Dedifferentiated amniotic fluid mesenchymal stem cell (primary cell): ENCODE data around the gene HPN.
"Not testable (repeated sequence)": the region's sequence is repeated elsewhere in the genome, so short reads cannot be mapped to it uniquely, and the experiment has no call there.

Experiments used
- DNase-seq: peaks from one replicate; pipeline ENCODE4 v3.0.0-alpha.2; 2016; ENCODE audit errors: extremely low spot score

HPN gene

DNA sequence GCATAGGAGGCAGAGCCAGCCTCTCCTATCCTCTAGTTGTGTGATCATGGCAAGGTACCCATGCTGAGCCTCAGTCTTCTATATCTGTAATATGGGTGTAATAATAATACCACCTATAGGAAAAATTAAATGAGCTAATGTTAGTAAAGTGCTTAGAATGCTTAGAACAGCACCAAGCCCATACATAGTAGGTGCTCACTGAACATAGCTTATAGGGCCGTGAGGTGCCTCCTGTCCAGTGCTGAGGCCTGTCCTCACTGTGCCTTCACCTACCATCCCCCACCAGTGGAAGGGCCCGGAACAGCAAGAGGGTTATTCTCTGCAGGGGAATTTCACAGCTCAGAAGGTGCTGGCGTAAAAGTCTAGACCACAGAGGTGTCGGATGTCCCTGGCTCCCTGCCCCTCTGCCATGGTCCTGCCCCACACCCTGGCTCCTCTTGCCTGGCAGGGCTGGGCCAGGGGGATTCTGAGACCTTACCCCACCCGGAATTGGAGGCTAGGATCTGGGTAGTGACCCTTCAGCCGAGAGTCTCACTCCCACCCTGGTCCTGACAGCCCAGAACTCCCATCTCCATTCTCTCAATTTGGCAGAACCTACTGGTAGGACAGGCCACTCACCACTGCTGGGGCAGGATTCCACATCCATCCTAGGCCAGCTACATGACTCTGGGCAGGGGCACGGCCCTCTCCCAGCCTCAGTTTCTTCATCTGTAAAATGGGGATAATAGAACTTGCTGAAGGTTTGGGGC is 13.5 kb upstream of the HPN start:
- no peak for DNase-seq

DNA sequence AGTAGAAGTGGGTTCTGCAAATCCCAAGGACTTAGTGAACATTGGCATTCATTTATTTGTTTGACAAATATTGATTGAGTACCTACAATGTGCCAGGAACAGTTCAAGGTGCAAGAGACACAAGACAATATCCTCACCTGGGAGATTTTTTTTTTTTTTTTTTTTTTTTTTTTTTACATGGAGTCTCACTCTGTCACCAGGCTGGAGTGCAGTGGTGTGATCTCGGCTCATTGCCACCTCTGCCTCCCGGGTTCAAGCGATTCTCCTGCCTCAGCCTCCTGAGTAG is 13.0 kb upstream of the HPN start:
- DNase-seq: not testable (repeated sequence)

DNA sequence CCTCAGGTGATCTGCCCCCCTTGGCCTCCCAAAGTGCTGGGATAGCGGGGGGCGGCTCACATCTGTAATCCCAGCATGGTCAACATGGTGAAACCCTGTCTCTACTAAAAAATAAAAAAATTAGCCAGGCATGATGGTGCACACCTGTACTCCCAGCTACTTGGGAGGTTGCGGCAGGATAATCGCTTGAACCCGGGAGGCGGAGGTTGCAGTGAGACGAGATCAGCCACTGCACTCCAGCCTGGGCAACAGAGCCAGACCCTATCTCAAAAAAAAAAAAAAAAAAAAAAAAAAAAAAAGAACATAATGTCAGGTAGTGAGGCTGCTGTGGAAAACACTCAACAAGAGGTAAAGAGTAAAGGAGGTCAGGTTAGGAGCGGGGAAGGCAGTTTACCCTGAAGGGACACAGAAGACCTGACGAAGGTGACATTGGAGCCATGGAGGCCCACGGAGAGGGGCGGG is 12.2 kb upstream of the HPN start:
- not testable (repeated sequence) for DNase-seq

DNA sequence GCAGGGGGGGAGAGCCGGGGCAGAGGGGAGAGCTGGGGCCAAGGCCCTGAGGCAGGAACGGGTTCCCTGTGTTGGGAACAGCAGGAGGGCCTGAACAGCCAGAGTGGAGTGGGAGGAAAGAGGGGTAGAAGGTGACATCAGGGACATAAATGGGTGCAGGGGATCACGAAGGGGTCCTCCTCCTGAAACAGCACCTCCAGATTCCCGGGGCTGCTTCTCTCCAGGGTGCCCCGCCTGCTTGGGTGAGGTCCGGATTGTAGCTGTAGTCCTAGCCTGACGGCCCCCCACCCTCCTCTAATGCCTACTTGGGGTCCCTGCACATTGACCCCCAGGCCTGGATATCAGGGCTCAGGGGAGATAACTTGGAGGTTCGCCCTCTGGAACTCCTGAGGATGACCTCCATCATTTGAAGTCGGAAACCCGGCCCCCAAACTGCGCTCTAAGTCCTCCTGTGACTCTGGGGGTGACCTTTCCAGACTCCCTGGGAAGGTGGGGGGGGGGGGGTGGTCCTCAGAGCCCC is 11.7 kb upstream of the HPN start:
- DNase-seq: no peak

DNA sequence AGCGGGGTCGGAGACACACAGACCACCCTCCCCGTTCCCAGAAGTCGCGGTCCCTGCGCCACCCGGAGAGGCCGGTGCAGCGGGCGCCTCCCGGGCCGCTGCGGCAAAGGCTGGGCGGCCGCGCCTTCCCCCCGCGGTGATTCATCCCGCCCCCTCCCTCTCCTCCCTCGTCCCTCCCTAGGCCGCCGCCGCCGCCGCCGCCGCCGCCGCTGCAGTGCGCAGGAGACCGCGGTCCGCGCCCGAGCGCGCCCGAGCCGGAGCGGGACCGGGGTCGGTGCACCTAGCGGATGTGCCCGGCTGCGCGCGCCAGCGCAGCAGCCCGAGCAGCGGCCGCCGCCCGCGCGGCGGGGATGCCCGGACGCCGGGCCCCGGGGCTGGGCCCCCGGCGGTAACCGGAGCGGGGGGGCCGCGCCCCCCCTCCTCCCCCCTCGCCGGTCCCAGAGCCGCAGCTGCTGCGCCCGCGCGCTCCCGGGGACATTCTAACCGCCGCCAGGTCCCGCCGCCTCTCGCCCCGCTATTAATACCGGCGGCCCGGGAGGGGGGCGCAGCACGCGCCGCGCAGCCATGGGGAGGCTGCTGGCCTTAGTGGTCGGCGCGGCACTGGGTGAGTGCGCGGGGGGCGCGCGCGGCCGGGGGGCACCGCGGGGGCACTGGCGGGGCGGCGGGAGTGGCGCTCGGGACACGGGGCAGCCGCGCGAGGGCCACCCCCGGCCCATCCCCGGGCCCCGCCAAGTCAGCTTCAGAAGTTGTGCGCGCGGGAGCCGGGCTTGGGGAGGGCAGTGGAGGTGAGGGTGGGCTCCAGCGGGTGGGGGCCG is 11.1 kb upstream of the HPN start, which contains the start of gene SCN1B:
TSS of gene SCN1B (plus strand) at position 214 of the 815 bp plus-strand sequence. CDS start at position 565, 351 bp downstream.
- peak; percentile 48 for DNase-seq

DNA sequence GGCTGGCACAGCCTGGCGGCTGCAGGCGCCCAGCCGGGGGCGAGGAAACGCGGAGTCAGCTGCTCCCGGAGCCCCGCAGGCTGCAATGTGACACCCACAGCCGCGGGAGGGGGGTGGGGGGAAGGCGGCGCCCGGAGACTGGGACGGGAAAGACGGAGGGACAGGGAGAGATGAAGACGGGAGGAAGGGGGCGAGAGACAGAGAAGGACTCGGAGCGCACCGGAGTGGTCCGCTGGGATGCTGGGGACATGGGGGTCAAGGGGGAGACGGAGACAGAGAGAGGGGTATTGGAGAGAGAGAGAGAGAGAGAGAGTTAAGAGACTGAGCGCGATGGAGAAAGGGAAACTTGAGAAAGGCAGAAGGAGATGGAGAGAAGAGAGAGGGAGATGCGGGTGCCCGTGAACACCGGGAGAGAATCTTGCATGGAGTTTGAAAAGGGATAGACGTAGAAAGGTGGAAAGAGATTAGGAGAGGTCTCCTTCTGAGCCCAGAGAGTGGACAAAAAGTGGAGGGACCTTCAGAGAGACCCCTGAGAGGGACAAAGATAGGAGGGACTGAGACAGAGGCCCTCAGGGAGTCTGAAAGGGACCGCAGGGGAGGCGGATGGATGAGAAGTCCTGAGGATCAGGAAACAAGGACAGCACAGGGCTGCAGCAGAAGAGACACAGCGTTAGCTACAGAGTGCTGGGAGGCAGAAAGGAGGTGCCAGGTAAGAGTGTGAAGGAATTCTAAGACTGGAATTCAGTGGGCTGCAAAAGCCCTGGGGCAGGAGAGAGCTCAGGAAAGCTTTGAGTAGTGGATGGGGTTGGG is 10.2 kb upstream of the HPN start:
- DNase-seq: peak; percentile 20

DNA sequence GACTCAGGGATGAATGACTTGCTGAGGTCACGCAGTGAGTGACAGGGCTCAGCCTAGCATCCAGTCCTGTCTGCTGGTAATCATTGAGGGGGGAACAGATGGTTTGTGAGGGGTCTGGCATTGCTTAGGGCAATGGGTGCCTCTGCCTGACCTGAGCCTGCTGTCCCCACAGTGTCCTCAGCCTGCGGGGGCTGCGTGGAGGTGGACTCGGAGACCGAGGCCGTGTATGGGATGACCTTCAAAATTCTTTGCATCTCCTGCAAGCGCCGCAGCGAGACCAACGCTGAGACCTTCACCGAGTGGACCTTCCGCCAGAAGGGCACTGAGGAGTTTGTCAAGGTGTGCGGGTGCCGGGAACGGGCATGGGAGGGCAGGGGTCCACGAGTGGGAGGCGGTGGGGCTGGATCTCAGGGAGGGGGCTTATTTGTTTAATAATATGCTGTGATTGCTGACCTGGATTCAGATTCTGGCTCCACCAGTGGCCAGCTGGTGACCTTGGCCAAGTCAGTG is 9.1 kb upstream of the HPN start:
- DNase-seq: no peak

DNA sequence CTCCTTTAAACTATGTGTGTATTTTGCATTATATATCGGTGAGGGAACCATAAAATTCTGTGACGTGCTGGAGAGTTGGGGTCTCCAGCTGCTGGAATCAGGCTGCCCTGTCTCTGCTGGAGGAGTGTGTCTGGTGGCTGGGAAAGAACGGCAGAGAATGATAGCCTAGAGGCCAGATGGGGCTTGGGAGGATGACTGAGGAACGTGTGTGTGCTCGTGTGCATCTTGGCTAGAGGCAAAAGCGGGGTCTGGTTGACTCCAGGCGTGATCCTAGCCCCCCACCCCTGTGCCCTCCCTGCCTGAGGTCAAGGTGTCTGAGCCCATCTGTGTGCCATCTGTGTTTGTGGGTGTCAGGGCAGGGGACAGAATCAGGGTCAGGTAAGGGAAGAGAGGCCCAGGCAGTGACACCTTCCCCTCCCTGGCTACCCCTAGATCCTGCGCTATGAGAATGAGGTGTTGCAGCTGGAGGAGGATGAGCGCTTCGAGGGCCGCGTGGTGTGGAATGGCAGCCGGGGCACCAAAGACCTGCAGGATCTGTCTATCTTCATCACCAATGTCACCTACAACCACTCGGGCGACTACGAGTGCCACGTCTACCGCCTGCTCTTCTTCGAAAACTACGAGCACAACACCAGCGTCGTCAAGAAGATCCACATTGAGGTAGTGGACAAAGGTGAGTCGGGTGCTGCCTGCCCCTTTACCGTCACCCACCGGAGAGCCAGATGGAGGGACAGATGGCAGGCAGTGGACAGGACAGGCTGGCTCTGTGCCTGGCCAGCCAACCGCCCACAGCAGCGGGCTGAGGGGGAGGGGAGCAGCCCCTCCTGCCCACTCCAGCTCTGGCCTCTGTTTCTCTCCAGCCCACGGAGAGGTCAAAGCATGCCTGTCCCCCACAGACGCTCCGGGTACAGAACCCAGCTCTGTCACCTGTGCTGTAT is 8.2 kb upstream of the HPN start:
- DNase-seq: no peak

DNA sequence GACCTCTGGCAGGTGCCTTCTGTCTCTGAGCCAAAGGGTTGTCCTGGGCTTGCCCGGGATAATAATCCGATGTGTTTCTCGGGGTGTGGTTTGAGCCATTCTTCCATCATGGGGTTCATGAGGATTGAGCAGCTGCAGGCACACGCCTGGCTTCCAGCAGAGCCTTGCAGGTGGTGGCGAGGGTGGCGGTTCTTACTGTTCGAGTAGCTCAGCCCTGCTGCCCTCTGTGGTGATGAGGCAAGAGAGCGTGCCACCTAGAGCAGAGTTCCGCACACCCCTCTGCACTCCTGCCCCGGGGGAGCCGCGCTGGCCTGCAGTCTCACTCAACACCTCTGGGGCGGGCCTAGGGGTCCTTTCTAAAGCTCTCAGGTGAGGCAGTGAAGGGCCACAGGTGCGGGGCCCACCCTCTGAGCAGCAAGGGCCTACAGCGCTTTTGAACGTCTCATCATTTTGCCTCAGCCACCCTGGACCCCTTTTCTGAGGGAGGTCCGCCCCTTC is 7.5 kb upstream of the HPN start:
- DNase-seq: no peak

DNA sequence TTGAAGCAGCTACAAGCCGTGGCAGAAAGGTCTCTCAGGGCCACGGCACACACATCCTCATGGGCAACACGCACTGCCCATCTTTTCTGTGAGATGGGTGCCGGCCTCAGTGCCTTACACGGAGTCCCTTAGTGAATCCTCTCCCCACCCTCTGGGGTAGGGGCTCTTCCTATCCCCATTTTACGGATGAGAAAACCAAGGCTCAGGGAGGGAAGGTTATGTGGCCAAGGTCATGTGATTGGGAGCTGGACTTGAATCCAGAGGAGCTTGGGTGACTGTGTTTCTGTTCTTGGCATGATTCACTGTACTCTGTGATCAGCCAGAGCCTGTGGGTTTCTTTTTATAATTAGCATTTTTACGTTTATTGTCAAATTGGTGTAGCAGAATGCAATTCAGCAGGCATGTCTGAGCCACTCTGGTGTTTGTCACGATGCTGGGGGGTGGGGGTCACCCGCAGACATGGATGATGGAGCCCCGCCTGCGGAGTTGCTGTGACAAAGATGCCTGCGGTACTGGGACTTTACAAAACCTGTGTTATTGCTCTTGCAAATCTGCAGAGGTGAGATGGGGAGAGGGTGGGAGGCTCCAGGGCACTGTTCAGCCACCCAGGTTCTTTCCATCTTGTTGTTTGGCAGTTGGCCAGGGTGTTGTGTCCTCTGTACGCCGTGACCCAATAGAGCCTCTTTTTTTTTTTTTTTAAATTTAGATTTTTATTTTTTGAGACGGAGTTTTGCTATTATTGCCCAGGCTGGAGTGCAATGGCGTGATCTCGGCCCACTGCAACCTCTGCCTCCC is 6.7 kb upstream of the HPN start:
- no peak for DNase-seq

DNA sequence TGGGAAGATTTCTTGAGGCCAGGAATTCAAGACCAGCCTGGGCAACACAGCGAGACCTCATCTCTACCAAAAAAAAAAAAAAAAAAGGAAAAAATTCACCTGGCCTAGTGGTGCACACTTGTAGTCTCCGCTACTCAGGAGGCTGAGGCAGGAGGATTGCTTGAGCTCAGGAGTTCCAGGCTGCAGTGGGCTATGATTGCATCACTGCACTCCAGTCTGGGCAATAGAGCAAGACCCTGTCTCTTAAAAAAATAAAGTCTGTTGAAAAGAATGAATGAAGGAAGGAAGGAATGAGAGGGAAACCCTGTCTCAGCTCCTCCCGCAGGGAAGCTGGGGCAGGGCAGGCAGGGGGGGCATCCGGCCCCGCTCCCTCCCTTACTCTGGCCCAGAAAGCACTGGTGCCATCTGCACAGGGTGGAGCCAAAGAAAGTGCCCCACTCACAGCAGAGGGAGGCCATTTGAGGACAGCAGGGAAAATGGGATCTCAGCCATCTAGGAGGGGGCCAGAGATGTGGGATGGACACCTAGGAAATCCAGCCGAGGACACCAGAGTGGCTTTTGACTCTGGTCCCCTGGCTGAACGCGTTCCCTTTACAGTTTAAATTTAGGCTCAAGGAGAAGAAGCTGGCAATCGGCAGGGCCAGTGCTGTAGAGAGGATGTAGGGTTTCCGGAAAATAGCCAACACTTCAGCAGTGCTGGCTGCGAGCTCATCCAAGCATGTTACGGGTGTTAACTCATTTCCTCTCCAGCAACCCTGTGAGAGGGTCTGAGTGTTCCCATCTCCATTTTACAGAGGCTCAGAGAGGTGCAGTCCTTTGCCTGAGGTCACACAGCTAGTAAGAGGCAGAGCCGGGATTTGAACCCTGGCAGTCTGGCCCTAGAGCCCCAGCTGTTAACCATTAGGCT is 3.6 kb upstream of the HPN start:
- no peak for DNase-seq

DNA sequence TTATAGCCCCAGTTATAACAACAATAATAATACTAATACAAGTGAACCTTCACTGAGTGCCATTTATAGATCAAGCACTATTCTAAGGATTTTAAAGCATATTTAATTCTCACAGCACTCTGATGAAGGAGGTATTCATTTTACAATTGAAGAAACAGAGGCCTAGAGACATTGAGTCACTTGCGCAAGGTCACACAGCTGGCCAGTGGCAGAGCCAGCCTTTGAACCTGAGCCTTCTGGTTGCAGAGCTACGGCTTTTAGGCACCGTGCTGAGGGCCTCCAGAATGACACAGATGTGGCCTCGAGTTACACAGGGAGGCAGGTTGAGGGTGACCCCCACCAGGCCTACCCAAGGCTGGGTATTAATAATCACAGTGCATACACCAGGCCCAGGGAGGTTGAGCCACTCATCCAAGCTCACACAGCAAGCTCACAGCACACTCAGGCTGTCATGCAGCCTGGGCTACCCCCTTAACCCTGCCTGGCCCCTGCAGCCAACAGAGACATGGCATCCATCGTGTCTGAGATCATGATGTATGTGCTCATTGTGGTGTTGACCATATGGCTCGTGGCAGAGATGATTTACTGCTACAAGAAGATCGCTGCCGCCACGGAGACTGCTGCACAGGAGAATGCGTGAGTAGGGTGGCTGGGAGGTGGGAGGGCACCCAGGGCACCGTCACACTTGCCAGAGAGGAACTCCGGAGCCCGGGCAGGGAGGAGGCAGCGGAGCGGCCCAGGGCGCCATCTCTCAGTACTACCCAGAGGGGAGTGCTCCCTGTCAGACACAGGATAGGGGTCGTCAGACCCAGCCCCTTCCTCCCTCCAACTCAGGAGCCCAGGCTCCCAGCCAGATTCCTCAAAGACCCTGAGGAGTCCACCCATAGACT is 2.7 kb upstream of the HPN start:
- no peak for DNase-seq

DNA sequence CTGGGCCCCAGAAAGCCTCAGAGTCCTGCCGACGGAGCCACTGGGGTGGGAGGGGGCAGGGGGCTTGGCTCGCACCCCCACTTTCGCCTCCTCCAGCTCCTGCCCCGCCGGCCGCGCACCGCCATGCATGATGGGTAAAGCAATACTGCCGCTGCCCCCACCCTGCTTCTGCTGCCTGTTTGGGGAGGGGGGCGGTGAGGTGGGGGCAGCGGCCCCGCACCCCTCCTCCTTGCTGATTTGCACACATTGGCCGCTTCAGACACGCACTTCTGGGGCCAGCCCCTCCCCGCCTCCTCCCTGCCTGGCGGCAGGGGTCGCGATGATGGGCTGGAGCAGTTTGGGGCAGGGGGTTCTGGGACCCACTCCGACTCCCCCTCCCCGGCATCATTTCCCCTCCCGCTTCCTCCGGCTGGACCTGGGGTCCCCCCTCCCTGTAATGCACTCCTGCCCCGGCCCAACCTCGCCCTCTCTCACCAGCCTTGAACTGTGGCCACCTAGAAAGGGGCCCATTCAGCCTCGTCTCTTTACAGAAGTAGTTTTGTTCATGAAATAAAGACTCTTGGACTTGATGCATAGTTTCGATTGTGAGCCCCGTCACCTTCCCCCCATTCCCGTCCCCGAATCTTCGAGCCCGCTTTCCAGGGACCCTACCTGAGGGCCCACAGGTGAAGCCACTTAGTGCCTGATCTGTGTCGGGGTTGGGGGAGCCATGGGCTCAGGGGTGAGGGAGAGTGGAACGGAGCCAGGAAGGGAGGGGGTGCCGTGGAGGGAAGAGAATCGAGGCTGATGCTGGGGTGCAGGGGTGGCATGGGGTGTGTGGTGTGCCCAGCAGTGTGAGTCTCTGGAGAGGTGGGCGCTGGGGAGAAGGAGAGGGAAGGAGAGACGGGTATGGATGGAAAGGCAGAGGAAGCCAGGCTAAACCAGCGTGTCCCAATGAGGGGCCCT is 1.4 kb upstream of the HPN start:
- DNase-seq: no peak

DNA sequence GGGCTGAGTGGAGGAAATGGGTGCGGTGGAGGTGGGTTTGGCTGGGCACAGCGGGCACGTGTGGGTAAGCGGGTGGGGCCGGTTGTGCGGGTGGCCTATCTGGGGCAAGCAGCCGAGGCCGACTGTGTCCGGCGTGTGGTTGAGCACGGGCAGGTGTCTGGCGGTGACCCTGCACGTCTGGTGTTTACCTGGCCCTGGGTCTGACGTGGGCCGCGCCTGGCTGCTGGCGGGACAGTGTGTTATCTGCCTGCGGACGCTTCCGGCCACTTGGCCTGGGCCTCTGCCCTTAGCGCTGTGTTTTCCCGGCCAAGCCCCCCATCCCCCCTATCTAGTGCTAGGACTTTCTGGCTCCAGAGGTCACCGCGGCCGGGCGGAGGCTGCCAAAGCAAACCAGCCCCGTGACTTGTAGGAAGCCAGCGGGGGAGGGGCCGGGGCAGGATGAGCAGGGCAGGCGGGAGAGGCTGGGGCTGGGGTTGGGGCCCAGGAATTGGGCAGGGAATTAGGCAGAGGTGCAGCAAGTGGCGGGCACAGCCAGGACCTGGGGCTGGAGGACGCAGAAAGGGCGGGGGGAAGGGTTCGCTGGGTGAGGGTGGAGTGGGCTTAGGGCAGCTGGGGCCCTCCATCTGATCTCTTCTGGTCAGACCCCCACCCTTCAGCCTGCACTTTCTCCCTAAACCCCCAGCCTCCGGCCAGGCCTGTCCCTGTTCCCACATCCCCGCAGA is 534 bp upstream of the HPN start:
- DNase-seq: no peak

DNA sequence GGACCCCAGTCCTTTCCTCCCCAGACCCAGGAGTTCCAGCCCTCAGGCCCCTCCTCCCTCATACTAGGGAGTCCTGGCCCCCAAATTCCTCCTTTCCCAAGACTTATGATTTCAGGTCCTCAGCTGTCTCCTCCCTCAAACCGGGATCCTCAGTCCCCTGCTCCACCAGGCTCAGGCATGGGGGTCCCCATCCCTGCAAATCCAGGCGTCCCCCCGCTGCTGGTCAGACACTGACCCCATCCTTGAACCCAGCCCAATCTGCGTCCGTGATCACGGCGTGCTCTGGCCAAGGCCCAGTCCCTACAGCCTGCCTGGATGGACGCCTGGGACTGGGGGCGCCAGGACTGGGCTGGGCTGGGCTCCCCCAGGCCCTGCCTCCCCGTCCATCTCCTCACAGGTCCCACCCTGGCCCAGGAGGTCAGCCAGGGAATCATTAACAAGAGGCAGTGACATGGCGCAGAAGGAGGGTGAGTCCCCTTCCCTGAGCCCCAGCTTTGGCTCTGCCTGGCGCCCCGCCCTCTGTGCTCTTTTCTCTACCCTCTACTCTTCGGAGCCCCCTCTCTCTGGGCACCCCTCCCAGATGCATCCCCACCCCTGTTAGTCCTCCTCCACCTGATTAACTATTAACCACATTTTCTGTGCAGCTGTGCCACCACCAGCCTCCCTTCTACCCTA is 672 bp downstream of the HPN start:
- no peak for DNase-seq
